Skeletal muscle satellite cell (primary cell): ENCODE measurements around the gene NT5M.

Experiments
- H3K27me3 ChIP-seq: 2 replicates; pipeline ENCODE4 v1.7.0; 2013; ENCODE audit warnings: low read length; ENCODE audit not compliant: control insufficient read depth, insufficient read depth
- H3K36me3 ChIP-seq: 2 replicates; pipeline ENCODE4 v1.7.0; 2013; ENCODE audit warnings: mild to moderate bottlenecking, control low read depth, low read length; ENCODE audit not compliant: insufficient read depth
- H3K4me1 ChIP-seq: 2 replicates; pipeline ENCODE4 v1.7.0; 2013; ENCODE audit warnings: low read length; ENCODE audit not compliant: control insufficient read depth, insufficient read depth
- H3K4me2 ChIP-seq: 2 replicates; pipeline ENCODE4 v1.7.0; 2013; ENCODE audit warnings: mild to moderate bottlenecking, low read length
- H3K4me3 ChIP-seq: 2 replicates; pipeline ENCODE4 v1.7.0; 2013; ENCODE audit warnings: low read length
- H3K9ac ChIP-seq: 2 replicates; pipeline ENCODE4 v1.7.0; 2013; ENCODE audit warnings: mild to moderate bottlenecking, low read depth, low read length, moderate library complexity
- H3K9me3 ChIP-seq: replicated peaks from 2 replicates; pipeline ENCODE4 v1.7.0; 2013; ENCODE audit warnings: mild to moderate bottlenecking, control low read depth, low read length

The NT5M gene

DNA sequence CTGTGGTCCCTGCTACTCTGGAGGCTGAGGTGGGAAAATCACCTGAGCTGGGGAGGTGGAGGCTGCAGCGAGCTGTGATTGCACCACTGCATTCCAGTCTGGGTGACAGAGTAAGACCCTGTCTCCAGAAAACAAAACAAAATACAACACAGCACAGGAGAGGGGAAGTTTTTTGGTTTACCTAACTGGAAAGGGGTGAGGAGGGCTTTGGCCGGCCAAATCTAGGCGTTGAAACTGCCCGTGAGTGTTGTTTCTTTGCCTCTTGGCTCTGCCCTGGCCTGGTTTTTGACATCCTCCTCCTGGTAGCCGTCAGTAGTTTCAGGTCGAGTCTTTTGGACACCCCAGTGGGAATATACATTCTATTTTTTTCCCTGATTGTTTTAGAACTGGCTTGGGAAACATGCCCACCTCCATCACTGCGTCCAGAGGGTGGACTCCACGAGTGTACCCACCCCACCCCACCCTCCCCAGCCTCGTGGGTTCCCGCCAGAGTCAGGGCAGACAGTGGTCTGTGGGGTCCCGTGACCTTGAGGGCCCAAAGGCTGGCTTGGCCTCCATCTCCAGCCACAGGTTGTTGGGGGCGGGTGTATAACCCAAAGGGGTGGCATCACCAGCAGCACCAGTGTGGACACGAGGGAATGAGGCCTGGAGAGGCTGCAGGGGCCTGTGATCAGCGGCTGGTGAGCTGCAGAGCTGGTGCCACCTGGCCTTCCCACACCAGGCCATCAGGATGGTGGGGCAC is 42.7 kb downstream of the NT5M start:
- Histone ChIP-seq H3K9ac (no peak overlapping the region), H3K4me1 (peaks cover 12% of the 10 kb centered on the region), H3K9me3 (no peaks in the 10 kb centered on the region), H3K36me3 (no peaks in the 10 kb centered on the region), H3K4me3 (no peak overlapping the region), H3K27me3 (no peaks in the 10 kb centered on the region), H3K4me2 (no peak overlapping the region)

DNA sequence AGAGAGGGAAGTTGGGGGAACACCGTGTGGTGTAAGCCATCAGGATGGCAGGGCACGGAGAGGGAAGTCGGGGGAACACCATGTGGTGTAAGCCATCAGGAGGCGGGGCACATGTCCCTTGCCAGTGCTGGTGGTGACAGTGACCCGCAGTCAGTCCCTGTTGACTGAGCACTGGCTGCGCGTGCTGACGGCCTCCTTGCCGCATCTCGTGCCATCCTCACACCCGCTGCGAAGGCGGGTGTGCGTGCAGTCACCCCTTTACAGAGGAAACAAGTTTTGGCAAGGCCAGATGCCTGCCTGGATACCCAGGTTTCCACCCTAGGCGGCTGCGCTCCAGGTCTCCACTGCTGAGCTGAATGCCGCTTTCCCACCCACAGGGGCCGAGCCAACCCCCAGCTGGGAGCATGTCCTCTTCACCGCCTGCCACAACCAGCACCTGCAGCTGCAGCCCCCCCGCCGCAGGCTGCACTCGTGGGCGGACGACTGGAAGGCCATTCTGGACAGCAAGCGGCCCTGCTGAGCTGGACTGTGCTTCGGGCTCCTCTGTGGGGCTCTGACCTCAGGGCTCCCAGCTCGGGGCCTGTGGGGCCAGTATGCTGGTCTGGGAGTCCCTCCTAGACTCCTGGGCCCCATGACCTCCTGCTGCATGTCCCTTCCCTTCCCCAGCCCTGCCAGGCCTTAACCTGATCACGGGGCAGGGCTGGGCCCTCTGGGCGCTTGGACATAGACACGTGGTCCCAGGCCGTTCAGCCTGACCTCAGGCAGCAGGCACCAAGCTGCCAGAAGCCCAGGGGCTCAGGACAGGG is 43.5 kb downstream of the NT5M start:
- Histone ChIP-seq H3K4me2 (no peak overlapping the region), H3K4me3 (no peak overlapping the region), H3K9ac (no peak overlapping the region), H3K36me3 (no peaks in the 10 kb centered on the region), H3K9me3 (no peaks in the 10 kb centered on the region), H3K27me3 (no peaks in the 10 kb centered on the region), H3K4me1 (peaks cover 19% of the 10 kb centered on the region)

DNA sequence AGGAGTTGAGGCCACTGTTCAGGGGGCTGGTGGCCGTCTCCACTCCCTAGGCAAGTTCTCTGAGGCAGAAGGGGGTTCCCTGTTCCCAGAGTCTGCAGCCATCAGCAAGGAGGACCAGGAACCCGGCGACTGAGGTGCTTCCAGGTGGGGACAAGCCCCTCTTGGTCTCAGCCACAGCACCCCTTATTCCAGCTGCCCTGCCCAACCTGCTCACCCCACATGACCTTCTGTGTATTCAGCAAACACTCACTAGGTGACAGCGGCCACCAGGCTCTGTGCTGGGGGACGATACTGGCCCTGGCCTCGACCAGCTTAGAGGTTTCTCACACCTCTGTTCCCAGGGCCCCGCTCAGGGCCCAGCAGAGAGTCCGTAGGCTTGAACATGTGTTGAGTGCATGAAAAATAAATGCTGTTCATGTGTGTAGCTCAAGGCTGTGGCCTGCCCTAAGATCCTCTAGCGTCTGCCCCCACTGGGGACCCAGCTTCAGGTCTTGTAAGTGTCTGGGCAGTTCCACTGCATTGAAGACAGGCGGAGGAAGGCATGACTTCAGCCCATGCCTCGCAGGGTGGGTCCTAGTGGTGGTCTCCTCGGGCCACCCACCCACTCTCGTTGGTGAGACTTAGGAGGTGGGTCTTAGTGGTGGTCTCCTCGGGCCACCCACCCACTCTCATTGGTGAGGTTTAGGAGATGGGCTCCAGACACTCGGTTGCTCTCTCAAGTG is 44.2 kb downstream of the NT5M start:
- Histone ChIP-seq H3K4me3 (no peak overlapping the region), H3K4me2 (no peak overlapping the region), H3K4me1 (peaks cover 27% of the 10 kb centered on the region), H3K9me3 (no peaks in the 10 kb centered on the region), H3K27me3 (no peaks in the 10 kb centered on the region), H3K36me3 (no peaks in the 10 kb centered on the region), H3K9ac (no peak overlapping the region)

DNA sequence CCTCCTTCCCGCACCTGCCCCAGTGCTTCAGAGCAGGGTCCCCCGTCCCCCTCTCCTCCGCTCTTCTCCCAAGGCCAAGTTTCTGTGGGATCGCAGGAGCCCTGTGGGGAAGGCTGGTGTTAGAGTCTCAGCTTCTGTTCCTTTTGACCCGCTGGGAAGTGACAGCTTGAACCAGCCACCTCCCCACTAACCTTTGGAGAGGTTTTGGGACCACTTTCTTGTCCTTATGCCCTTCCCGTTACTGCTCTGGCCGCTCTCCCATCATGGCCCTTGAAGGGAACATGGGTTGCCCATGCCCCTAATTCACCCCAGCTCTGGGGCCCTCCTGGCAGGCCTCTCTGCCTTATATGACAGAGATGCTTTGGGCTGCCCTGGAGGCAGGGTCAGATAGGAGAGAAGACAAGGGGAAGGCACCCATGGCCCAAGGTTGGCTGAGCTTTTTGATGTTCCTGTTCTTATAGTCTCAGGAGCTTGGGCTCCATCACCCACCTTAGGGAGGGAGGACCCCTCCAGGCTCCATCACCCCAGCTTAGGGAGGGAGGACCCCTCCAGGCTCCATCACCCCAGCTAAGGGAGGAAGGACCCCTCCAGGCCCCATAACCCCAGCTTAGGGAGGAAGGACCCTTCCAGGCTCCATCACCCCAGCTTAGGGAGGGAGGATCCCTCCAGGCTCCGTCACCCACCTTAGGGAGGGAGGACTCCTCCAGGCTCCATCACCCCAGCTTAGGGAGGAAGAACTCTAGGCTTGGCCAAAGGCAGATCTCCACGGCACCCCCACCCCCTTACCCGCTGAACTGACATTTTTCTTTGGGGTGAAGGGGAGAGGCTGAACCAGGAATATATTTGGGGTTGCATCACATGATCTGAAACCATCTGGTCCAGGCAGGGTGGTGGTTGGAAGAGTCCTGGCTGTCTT is 45.0 kb downstream of the NT5M start:
- H3K9me3 ChIP-seq = no peaks in the 10 kb centered on the region
- no peak overlapping the region for H3K9ac ChIP-seq
- H3K4me1 ChIP-seq = peaks cover 32% of the 10 kb centered on the region
- no peak overlapping the region for H3K4me3 ChIP-seq
- no peaks in the 10 kb centered on the region for H3K27me3 ChIP-seq
- H3K4me2 ChIP-seq = no peak overlapping the region
- no peaks in the 10 kb centered on the region for H3K36me3 ChIP-seq

DNA sequence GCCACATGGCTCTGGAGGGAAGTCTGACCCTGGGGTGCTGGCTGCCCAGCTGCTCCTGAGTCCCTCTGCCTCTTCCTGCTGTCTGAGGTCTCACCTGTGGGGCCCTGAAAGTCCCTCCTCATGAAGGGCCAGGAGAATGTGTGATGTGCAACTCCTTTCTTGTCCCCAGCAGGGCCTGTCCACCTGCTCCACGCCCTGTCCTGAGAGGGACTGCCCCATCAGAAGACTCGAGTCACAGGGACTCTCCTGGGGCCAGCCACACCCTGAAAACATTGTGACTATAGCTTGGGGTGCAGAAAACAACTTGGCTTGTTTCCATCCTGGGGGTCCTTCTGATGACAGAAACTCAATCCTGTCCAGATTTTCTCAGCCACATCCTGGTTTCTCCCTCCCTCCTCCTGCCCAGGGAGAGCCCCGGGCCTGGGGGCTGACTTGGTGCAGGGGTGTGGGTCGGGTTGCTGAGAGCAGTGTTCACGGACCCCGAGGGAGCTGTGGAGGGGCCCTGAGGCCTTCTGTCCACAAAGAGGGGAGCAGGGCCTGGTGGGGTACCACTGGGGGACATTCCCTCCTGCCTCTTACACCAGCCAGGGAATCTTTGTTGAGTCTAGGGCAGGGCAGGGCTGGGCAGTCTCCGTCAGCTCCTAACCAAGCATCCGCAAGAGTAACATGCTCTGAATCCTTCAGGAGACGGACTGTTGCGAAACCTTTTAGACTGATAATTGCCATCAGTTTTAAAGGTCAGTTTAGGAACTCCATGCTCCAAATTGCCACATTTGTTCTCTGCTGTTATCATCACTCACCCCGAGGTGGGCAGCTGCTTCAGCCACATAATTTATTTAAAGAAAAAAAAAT is 45.9 kb downstream of the NT5M start:
- no peak overlapping the region for H3K9ac ChIP-seq
- H3K4me3 ChIP-seq = no peak overlapping the region
- no peaks in the 10 kb centered on the region for H3K36me3 ChIP-seq
- no peaks in the 10 kb centered on the region for H3K27me3 ChIP-seq
- no peak overlapping the region for H3K4me2 ChIP-seq
- no peaks in the 10 kb centered on the region for H3K9me3 ChIP-seq
- H3K4me1 ChIP-seq = peaks cover 32% of the 10 kb centered on the region

DNA sequence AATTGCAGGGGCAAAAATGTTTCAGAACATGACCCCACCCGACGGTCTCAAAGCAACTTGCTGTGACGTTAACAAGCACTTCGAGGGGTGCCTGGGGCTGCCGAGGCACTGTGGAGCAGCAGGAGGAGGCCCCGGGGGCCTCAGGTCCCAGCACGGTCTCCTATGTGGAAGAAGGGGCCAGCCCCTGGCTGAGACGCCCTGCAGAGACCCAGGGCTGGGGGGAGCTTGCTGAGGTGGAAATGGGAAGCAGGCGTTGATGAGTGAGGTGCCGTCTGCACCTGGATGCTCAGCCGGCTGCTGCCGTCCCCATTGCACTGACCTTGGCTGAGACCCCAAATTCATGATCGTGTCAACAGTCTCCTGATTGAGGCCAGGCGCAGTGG is 46.5 kb downstream of the NT5M start:
- Histone ChIP-seq H3K4me1 (peaks cover 32% of the 10 kb centered on the region), H3K9me3 (no peaks in the 10 kb centered on the region), H3K36me3 (no peaks in the 10 kb centered on the region), H3K27me3 (no peaks in the 10 kb centered on the region), H3K9ac (no peak overlapping the region), H3K4me3 (no peak overlapping the region), H3K4me2 (no peak overlapping the region)

DNA sequence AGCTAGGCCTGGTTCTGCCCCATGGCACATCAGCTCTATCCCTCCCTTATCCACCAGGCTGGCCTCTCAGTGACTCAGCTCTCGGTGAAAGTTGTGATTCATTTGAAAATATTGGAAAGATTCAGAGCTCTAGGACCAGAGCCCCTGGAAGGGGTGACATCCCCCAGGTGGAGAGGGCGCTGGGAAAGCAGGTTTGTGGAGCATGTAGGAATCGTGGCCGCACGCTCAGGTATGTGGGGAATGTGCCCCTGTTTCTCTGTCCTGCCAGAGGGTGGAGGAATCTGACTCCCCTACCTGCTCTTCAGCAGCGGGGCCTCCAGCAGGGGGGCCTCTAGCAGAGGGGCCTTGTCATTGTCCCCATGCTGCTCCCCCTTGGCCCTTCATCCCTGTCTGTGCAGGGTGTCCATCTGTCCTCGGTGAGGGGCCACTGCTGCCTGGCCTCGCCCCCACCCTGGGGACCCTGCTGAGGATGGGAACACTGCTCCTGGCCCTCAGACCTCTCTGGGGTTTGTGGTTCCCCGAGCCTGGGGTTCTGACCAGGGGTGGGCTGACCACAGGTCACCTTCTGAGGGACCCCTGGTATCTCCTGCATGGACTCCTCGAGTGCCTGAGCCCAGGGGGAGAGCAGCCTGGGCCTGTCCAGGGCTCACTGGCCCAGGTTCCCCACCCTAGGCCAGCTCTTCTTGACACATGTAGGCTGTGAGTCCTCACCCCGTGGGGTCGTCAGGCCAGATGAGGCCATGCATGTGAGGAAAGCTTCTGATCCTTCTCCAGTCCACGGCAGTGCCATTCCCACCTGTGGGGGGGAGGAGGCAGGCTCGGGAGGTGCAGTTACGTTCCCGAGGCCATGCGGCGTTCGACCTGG is 47.5 kb downstream of the NT5M start:
- Histone ChIP-seq H3K9me3 (no peaks in the 10 kb centered on the region), H3K27me3 (no peaks in the 10 kb centered on the region), H3K4me1 (peaks cover 32% of the 10 kb centered on the region), H3K36me3 (no peaks in the 10 kb centered on the region), H3K9ac (no peak overlapping the region), H3K4me2 (no peak overlapping the region), H3K4me3 (no peak overlapping the region)

DNA sequence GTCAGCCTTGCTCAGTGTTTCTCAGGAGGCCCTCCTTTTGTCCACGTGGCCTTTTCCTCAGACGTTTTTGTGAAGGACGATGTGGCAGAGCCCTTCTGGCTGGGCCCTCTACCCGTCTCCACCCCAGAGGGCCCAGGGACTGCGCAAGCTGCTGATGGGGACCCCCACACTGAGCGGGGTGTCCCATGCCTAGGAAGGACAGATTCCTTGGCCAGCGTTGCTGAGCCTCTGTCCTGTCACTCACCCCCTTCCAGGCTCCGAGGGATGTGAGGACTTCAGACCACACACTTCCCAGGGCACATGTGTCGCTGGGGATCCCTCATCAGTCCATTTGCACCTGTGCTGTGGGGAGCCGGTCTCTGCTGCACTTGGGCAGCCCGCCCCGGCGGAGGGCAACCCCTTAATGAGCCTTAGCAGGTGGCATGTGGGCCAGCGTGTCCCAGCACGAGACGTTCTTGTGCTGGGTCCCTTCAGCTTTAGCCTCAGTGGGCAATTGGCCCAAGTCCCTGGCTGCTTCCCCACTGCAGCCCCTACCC is 48.3 kb downstream of the NT5M start:
- Histone ChIP-seq H3K9me3 (no peaks in the 10 kb centered on the region), H3K4me2 (peak overlapping the region; percentile 74), H3K36me3 (no peaks in the 10 kb centered on the region), H3K27me3 (no peaks in the 10 kb centered on the region), H3K9ac (no peak overlapping the region), H3K4me1 (peaks cover 35% of the 10 kb centered on the region), H3K4me3 (no peak overlapping the region)

DNA sequence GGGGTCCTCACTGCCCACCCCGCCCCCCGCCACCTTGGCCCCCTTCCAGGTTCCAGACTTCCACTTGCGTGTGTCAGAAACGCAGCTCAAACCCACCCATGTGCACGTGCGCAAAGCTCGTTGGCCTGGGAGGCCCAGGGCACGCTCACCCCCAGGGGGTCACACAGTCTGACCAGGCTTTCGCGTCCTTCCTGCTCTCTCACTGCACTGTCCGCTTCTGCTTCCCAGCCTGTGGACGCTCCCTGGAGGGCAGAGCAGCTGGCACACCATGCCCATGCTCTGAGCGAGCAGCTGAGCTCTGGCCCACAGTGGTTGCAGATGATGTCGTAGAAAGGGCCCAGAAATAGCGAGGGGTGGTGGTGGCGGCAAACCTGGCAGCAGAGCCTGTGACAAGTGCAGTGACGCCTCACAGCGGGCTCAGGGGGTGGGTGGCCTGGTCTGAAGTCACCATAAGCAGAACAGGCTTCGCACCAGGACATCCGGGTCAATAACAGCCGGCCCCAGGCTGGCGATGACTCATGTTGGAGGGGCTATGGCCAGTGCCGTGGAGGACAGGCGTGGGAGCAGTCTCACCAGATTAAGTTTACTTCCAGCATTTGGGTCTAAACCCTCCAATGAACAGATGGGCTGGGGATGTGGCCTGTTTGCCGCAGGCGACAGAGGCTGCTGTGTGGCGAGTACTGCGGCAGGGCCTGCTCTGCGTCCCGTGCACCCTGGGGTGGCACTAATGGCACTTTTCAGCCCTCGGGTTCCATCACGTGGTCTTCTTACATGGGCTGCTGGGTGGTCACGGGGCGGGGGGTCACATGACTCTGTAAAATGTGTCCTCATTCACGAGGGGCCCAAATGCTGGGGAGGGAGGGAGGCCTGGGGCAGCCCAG is 49.0 kb downstream of the NT5M start:
- Histone ChIP-seq H3K4me3 (peak overlapping the region; percentile 11), H3K9me3 (no peaks in the 10 kb centered on the region), H3K9ac (peak overlapping the region; percentile 28), H3K36me3 (no peaks in the 10 kb centered on the region), H3K4me1 (peaks cover 37% of the 10 kb centered on the region), H3K27me3 (no peaks in the 10 kb centered on the region), H3K4me2 (peak overlapping the region; percentile 74)
